ENCODE data around the gene ZNF398.

GRCh38 chr7:149147752-149148653 is 750 bp downstream of the ZNF398 start:
- no peak for TF ChIP-seq TAF1 (IDR thresholded peaks at IDR 0.05; ENCODE audit: low read depth)
- no peak for TF ChIP-seq CTCF (IDR thresholded peaks at IDR 0.05; ENCODE audit: poor library complexity, severe bottlenecking)
- peak; percentile 40 for TF ChIP-seq POLR2AphosphoS5 (IDR thresholded peaks at IDR 0.05)
- peak; percentile 13 for TF ChIP-seq EP300 (conservative IDR thresholded peaks at IDR 0.05; ENCODE audit: poor library complexity, severe bottlenecking)
- TF ChIP-seq RAD21 (conservative IDR thresholded peaks at IDR 0.05) = no peak
- no peak for TF ChIP-seq EZH2 (IDR thresholded peaks at IDR 0.05; ENCODE audit: borderline replicate concordance, insufficient read depth, low read length, poor library complexity, severe bottlenecking)
- TF ChIP-seq SMC3 (conservative IDR thresholded peaks at IDR 0.05; ENCODE audit: poor library complexity) = no peak
- TF ChIP-seq REST (IDR thresholded peaks at IDR 0.05; ENCODE audit: borderline replicate concordance) = no peak
